Caki2 (cell line): Measurements from ENCODE around the gene RAB43. TPM values are rescaled to one million over a fixed set of nuclear protein-coding genes. Genes with fewer than 3 reads are reported as not detected.

Experiments used
- DNase-seq: peaks from one replicate; pipeline ENCODE4 v3.0.0-alpha.2; 2015; ENCODE audit warnings: low read depth
- in situ Hi-C: cut with HindIII; loops from 2 replicates; pipeline ENCODE4 v1.10.0; 2016; ENCODE audit warnings: low sequenced_read_pairs, low pct_unique_long_range_greater_than_20kb, mixed read lengths
- total RNA-seq: library from RNA; depleted of rRNA; stranded (reverse); fragments of >200 nt; shearing (Covaris generic); gene quantifications from 2 replicates; pipeline ENCODE4 v1.2.3, GENCODE V29; 2014; ENCODE audit warnings: low replicate concordance; rRNA removed

Gene RAB43
- total RNA-seq, 1 experiment from 2014 or later, result 9.8 TPM

GRCh38 chr3:129051871-129052340 lies 69.7 kb downstream of the RAB43 start:
- in situ Hi-C loops, result no loop called here
- peak; percentile 66 for DNase-seq

- no peak for DNase-seq
- in situ Hi-C loops, result no loop called here
Observed at GRCh38 chr3:129050556-129051295, 70.9 kb downstream of the RAB43 start.

GRCh38 chr3:129047553-129047839 lies 74.1 kb downstream of the RAB43 start:
- in situ Hi-C loops, result no loop called here
- DNase-seq, result no peak

GRCh38 chr3:129046732-129047552 lies 74.7 kb downstream of the RAB43 start:
- DNase-seq, result no peak
- in situ Hi-C loops, result no loop called here

- DNase-seq, result no peak
- in situ Hi-C loops, result no loop called here
Observed at GRCh38 chr3:129046037-129046731, 75.4 kb downstream of the RAB43 start.

GRCh38 chr3:129045675-129046036 lies 75.9 kb downstream of the RAB43 start:
- in situ Hi-C loops, result no loop called here
- DNase-seq, result no peak

- in situ Hi-C loops, result no loop called here
- no peak for DNase-seq
Observed at GRCh38 chr3:129040579-129041300, 80.9 kb downstream of the RAB43 start.

GRCh38 chr3:129040039-129040336 lies 81.6 kb downstream of the RAB43 start:
- no peak for DNase-seq
- in situ Hi-C loops, result no loop called here

GRCh38 chr3:129039271-129040038 lies 82.1 kb downstream of the RAB43 start:
- in situ Hi-C loops, result no loop called here
- no peak for DNase-seq

- in situ Hi-C loops, result no loop called here
- no peak for DNase-seq
Observed at GRCh38 chr3:129038121-129038855, 83.3 kb downstream of the RAB43 start.

Other genes starting within 250 kb of the RAB43 start
- 27.6 and 34.2 TPM in 2 replicates for gene ACAD9, start 242.2 kb downstream of the RAB43 start, total RNA-seq
- 1.2 TPM in 1 of 2 replicates, not detected in the other for gene CFAP92, start 127.7 kb downstream of the RAB43 start, total RNA-seq
- gene EFCC1, start 120.5 kb downstream of the RAB43 start, total RNA-seq, result not detected in 2 replicates
- gene GP9, start 61.0 kb downstream of the RAB43 start, total RNA-seq, result not detected in 2 replicates
- 31.5 and 42.0 TPM in 2 replicates for gene ISY1, start 39.3 kb upstream of the RAB43 start, total RNA-seq
- 283 and 312 TPM in 2 replicates for gene CNBP, start 62.1 kb upstream of the RAB43 start, total RNA-seq
- gene COPG1, start 127.8 kb upstream of the RAB43 start, total RNA-seq, result 74.1 and 114 TPM in 2 replicates
- gene HMCES, start 157.1 kb upstream of the RAB43 start, total RNA-seq, result 44.9 and 48.1 TPM in 2 replicates